ENCODE measurements around the gene DNAH14.

DNA sequence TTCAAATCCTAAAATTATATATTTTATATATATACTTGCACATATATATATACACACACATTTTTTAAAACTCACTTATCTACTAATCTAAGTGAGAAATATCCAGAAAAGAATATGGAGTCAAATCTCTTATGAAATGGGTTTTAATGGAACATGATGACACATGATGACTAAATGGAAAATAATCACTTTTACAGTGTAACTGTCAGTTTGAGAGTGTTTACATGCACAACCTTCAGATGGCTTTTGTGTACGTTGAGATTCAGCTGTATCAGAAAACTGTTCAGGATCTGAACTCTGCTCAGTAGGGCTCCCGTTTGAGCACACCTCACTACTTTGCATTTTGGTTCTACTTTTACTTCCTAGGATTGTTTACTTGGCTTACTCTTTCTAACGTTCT, 189.8 kb downstream of the DNAH14 start:
- TF ChIP-seq POLR2AphosphoS5 (IDR thresholded peaks at IDR 0.05; ENCODE audit: low read depth, low read length) (no peak), POLR2A (IDR thresholded peaks at IDR 0.05; ENCODE audit: low read depth, low read length) (no peak), TAF1 (IDR thresholded peaks at IDR 0.05; ENCODE audit: low read depth, low read length) (no peak)
